HG03469 (cell line): ENCODE measurements around the gene TBC1D17.
A peak's percentile ranks its signal among the peaks of the same experiment; 100 is the strongest.

ENCODE experiments used
- ATAC-seq: cut with Tn5 transposase; IDR thresholded peaks from one replicate; pipeline ENCODE4 v1.9.1; 2021; ENCODE audit warnings: mild to moderate bottlenecking, moderate library complexity, moderate number of reproducible peaks; ENCODE audit not compliant: unreplicated experiment

TBC1D17 gene

GRCh38 chr19:49847731-49848696, 29.5 kb upstream of the TBC1D17 start:
- no peak for ATAC-seq

GRCh38 chr19:49848938-49849337, 28.6 kb upstream of the TBC1D17 start:
- ATAC-seq = no peak

GRCh38 chr19:49849433-49850220, 27.9 kb upstream of the TBC1D17 start:
- ATAC-seq = no peak

- ATAC-seq = peak; percentile 3
Measured at GRCh38 chr19:49850221-49850486, 27.3 kb upstream of the TBC1D17 start.

- peak; percentile 34 for ATAC-seq
Measured at GRCh38 chr19:49850487-49851342, 26.8 kb upstream of the TBC1D17 start, which contains the start of gene PTOV1. PTOV1 (plus strand) TSS chr19:49851159.

- no peak for ATAC-seq
Measured at GRCh38 chr19:49851456-49852259, 25.8 kb upstream of the TBC1D17 start.

- ATAC-seq = no peak
Measured at GRCh38 chr19:49852631-49853126, 24.8 kb upstream of the TBC1D17 start.

- no peak for ATAC-seq
Measured at GRCh38 chr19:49853852-49854377, 23.6 kb upstream of the TBC1D17 start.

- no peak for ATAC-seq
Measured at GRCh38 chr19:49854378-49855263, 22.9 kb upstream of the TBC1D17 start.

- ATAC-seq = no peak
Measured at GRCh38 chr19:49855277-49855675, 22.2 kb upstream of the TBC1D17 start.

GRCh38 chr19:49855676-49856573, 21.6 kb upstream of the TBC1D17 start:
- no peak for ATAC-seq

GRCh38 chr19:49856574-49857021, 20.9 kb upstream of the TBC1D17 start:
- ATAC-seq = no peak

- no peak for ATAC-seq
Measured at GRCh38 chr19:49857061-49857837, 20.3 kb upstream of the TBC1D17 start.

GRCh38 chr19:49857838-49858087, 19.7 kb upstream of the TBC1D17 start:
- no peak for ATAC-seq

- ATAC-seq = no peak
Measured at GRCh38 chr19:49858088-49858985, 19.2 kb upstream of the TBC1D17 start.

GRCh38 chr19:49859682-49860335, 17.7 kb upstream of the TBC1D17 start:
- ATAC-seq = no peak
